ENCODE results near the gene GRHL1.

The GRHL1 gene

GRCh38 chr2:9993488-9994165 is 42.1 kb downstream of the GRHL1 start:
- no peak for DNase-seq (ENCODE audit: low read depth in 3 of 3, low spot score in 1 of 3)

- DNase-seq (ENCODE audit: low read depth in 3 of 3, low spot score in 1 of 3): no peak
Observed at GRCh38 chr2:9994462-9994861, 43.0 kb downstream of the GRHL1 start.

GRCh38 chr2:9995059-9995458 is 43.6 kb downstream of the GRHL1 start:
- no peak for DNase-seq (ENCODE audit: low read depth in 3 of 3, low spot score in 1 of 3)

GRCh38 chr2:9996321-9996720 is 44.8 kb downstream of the GRHL1 start:
- no peak for DNase-seq (ENCODE audit: low read depth in 3 of 3, low spot score in 1 of 3)

- DNase-seq (ENCODE audit: low read depth in 3 of 3, low spot score in 1 of 3): no peak
Observed at GRCh38 chr2:9997936-9998335, 46.4 kb downstream of the GRHL1 start.

- DNase-seq (ENCODE audit: low read depth in 3 of 3, low spot score in 1 of 3): no peak
Observed at GRCh38 chr2:9998916-9999654, 47.6 kb downstream of the GRHL1 start.

GRCh38 chr2:9999693-10000092 is 48.2 kb downstream of the GRHL1 start:
- no peak for DNase-seq (ENCODE audit: low read depth in 3 of 3, low spot score in 1 of 3)

- no peak for DNase-seq (ENCODE audit: low read depth in 3 of 3, low spot score in 1 of 3)
Observed at GRCh38 chr2:10000541-10000940, 49.0 kb downstream of the GRHL1 start.

GRCh38 chr2:10001586-10001985 is 50.1 kb downstream of the GRHL1 start:
- no peak for DNase-seq (ENCODE audit: low read depth in 3 of 3, low spot score in 1 of 3)

- no peak for DNase-seq (ENCODE audit: low read depth in 3 of 3, low spot score in 1 of 3)
Observed at GRCh38 chr2:10002109-10002508, 50.6 kb downstream of the GRHL1 start.

GRCh38 chr2:10002681-10003080 is 51.2 kb downstream of the GRHL1 start:
- DNase-seq (ENCODE audit: low read depth in 3 of 3, low spot score in 1 of 3): no peak

GRCh38 chr2:10003206-10004125 is 52.0 kb downstream of the GRHL1 start:
- DNase-seq (ENCODE audit: low read depth in 3 of 3, low spot score in 1 of 3): no peak

GRCh38 chr2:10004401-10004800 is 52.9 kb downstream of the GRHL1 start:
- DNase-seq (ENCODE audit: low read depth in 3 of 3, low spot score in 1 of 3): no peak

GRCh38 chr2:10004836-10005235 is 53.3 kb downstream of the GRHL1 start:
- DNase-seq (ENCODE audit: low read depth in 3 of 3, low spot score in 1 of 3): no peak

GRCh38 chr2:10005461-10006235 is 54.2 kb downstream of the GRHL1 start:
- DNase-seq (ENCODE audit: low read depth in 3 of 3, low spot score in 1 of 3): no peak

GRCh38 chr2:10006236-10007161 is 55.0 kb downstream of the GRHL1 start:
- no peak for DNase-seq (ENCODE audit: low read depth in 3 of 3, low spot score in 1 of 3)

GRCh38 chr2:10007435-10007834 is 55.9 kb downstream of the GRHL1 start:
- no peak for DNase-seq (ENCODE audit: low read depth in 3 of 3, low spot score in 1 of 3)

- DNase-seq (ENCODE audit: low read depth in 3 of 3, low spot score in 1 of 3): no peak
Observed at GRCh38 chr2:10007921-10008808, 56.7 kb downstream of the GRHL1 start.

- DNase-seq (ENCODE audit: low read depth in 3 of 3, low spot score in 1 of 3): no peak
Observed at GRCh38 chr2:10008809-10009176, 57.3 kb downstream of the GRHL1 start.

Data from stimulated activated CD4-positive, alpha-beta T cell treated with anti-CD3 and anti-CD28 coated beads, TNF-alpha, amount 100 ng/mL, for 1 hour (primary cell).